ENCODE measurements around the gene ARPP19. TPM values are rescaled to one million over a fixed set of nuclear protein-coding genes. Genes with fewer than 3 reads are reported as not detected.
A peak's percentile ranks its signal among the peaks of the same experiment; 100 is the strongest.

The ARPP19 gene
- total RNA-seq, 4 donors from 2014 or later = 141 to 201 (median 166) TPM

DNA sequence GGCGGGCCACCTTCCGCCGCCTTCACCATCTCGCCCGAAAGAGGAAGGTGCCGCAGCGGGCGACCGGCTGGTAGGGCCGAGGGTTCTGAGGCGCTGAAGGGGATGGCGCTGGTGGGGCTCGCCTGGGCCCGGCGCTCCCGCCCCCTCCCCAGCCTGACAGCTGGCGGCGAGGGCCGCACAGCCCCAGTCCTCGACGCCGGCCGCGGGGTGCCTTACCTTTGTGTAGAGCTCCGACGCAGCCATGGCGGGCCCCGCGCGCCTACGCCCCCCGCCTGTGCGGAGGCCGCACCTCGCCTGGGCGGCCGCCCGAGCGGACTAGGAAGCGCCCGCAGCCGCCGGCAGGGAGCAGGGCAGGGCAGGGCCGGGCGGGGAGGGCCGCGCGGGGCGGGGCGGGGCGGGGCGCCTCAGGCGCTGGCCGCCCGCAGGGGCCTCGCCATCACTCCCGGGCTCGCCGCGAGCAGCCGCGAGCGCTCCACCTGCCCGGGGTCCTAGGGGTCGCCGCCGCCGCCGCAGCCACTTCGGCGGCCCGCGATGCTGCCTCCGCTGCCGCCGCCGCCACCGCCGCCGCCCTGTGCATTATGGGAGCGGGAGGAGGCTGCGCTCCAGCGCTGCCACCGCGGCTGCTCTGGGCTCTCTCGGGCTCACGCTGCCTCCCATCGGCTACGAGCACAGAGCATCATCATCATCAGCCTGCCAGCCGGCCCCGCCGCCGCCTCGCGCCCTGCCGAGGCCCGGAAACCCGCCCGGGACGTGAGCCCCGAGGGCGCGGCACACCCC, 40.1 kb downstream of the ARPP19 start, which contains the start of gene MYO5A:
Gene MYO5A (minus strand): TSS at position 317 of the 777 bp plus-strand sequence. CDS start 74 bp downstream, at position 243.
- intact Hi-C loops (cut with DNase I) = no loop called here
- H3K4me3 ChIP-seq = peak within 1 kb of the TSS; percentile 82 to 91 (median 88)
- H3K4me1 ChIP-seq = peaks cover 6 to 30% (median 21%) of the 10 kb centered on the region in 4 donors
- peak within 1 kb of the TSS; percentile 86 to 90 (median 88) for H3K27ac ChIP-seq (replicated peaks in 1 of 4)
- no CpG with 5 or more reads among the region's 103 CpGs for WGBS
- TF ChIP-seq POLR2AphosphoS5 (IDR thresholded peaks at IDR 0.05) = peak in 1 of 2 donors; percentile 61
- TF ChIP-seq CTCF (IDR thresholded peaks at IDR 0.05) = peak in 2 of 3 experiments; percentile 18 to 33
- no peak for TF ChIP-seq POLR2A (IDR thresholded peaks at IDR 0.05; ENCODE audit: low read depth)
- H3K9me3 ChIP-seq = no peaks in the 10 kb centered on the region
- DNase-seq (ENCODE audit: extremely low spot score) = no peak
- no peaks in the 10 kb centered on the region for H3K27me3 ChIP-seq
- H3K36me3 ChIP-seq = no peaks in the 10 kb centered on the region

- 7% methylated on average over 23 of the region's 32 CpGs for WGBS
- intact Hi-C loops (cut with DNase I) = no loop called here
- Histone ChIP-seq H3K27me3 (no peaks in the 10 kb centered on the region), H3K9me3 (no peaks in the 10 kb centered on the region), H3K4me3 (peak overlapping the region; percentile 82 to 91 (median 88)), H3K36me3 (no peaks in the 10 kb centered on the region), H3K4me1 (peaks cover 6 to 37% (median 26%) of the 10 kb centered on the region in 4 donors), H3K27ac (replicated peaks in 1 of 4) (peak overlapping the region; percentile 86 to 90 (median 88))
- TF ChIP-seq POLR2AphosphoS5 (IDR thresholded peaks at IDR 0.05) (peak in 1 of 2 donors; percentile 5), CTCF (IDR thresholded peaks at IDR 0.05) (no peak), EP300 (IDR thresholded peaks at IDR 0.05) (no peak), POLR2A (IDR thresholded peaks at IDR 0.05; ENCODE audit: low read depth) (no peak)
- DNase-seq (ENCODE audit: extremely low spot score) = no peak
Observed at GRCh38 chr15:52527911-52528563, 40.8 kb downstream of the ARPP19 start.

- no peaks in the 10 kb centered on the region for H3K27me3 ChIP-seq
- H3K27ac ChIP-seq (replicated peaks in 1 of 4) = peak overlapping the region in 2 of 4 donors; percentile 86 to 90
- DNase-seq (ENCODE audit: extremely low spot score) = no peak
- H3K36me3 ChIP-seq = no peaks in the 10 kb centered on the region
- peaks cover 6 to 43% (median 31%) of the 10 kb centered on the region in 4 donors for H3K4me1 ChIP-seq
- H3K9me3 ChIP-seq = no peaks in the 10 kb centered on the region
- WGBS = 81% methylated on average over 7 of the region's 7 CpGs
- intact Hi-C loops (cut with DNase I) = no loop called here
- no peak for TF ChIP-seq EP300 (IDR thresholded peaks at IDR 0.05)
- no peak for TF ChIP-seq POLR2A (IDR thresholded peaks at IDR 0.05; ENCODE audit: low read depth)
- TF ChIP-seq POLR2AphosphoS5 (IDR thresholded peaks at IDR 0.05) = no peak
- TF ChIP-seq CTCF (IDR thresholded peaks at IDR 0.05) = no peak
- H3K4me3 ChIP-seq = peak overlapping the region; percentile 82 to 91 (median 88)
Observed at GRCh38 chr15:52527196-52527910, 41.5 kb downstream of the ARPP19 start.

DNA sequence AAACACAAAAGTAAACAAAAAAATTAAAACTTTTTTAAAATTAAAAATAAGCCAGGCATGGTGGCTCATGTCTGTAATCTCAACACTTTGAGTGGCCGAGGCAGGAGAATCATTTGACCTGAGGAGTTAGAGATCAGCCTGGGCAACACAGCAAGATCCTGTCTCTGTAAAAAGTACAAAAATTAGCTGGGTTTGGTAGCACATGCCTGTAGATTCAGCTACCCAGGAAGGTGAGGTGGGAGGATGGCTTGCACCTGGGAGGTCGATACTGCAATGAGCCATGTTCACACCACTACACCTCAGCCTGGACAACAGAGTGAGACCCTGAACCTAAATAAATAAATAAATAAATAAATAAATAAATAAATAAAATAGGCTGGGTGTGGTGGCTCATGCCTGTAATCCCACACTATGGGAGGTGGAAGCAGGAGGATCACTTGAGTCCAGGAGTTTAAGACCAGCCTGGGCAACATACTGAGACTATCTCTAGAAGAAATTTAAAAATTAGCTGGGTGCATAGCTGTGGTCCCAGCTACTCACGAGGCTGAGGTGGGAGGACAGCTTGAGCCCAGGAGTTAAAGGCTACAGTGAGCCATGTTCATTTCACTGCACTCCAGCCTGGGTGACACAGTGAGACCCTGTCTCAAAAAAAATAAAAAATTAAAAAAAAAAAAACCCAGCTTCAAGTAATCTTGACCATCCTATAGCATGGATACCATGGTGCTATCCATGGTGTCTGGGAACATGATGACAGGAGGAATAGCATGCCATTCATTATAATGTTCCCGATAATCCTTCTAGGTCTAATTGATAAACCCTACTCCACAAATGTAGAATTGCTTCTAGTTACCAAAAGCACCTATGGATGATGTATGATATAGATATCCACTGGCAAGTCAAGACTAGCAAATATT, 44.4 kb downstream of the ARPP19 start:
- H3K9me3 ChIP-seq = no peaks in the 10 kb centered on the region
- DNase-seq (ENCODE audit: extremely low spot score) = no peak
- TF ChIP-seq EP300 (IDR thresholded peaks at IDR 0.05) (no peak), POLR2AphosphoS5 (IDR thresholded peaks at IDR 0.05) (no peak), POLR2A (IDR thresholded peaks at IDR 0.05; ENCODE audit: low read depth) (no peak), CTCF (IDR thresholded peaks at IDR 0.05) (no peak)
- no peak overlapping the region for H3K27ac ChIP-seq (replicated peaks in 1 of 4)
- intact Hi-C loops (cut with DNase I) = no loop called here
- no peak overlapping the region for H3K4me3 ChIP-seq
- 97% methylated on average over 4 of the region's 4 CpGs for WGBS
- no peaks in the 10 kb centered on the region for H3K36me3 ChIP-seq
- H3K4me1 ChIP-seq = peaks cover 7 to 43% (median 28%) of the 10 kb centered on the region in 4 donors
- H3K27me3 ChIP-seq = no peaks in the 10 kb centered on the region
